Omental fat pad (tissue), 4 donors: ENCODE results near the gene USP25. TPM values are rescaled to one million over a fixed set of nuclear protein-coding genes. Genes with fewer than 3 reads are reported as not detected.

ENCODE experiments used
- ATAC-seq: fragments of 150-250 bp; one replicate; pipeline ENCODE4 v1.9.1; 2016; ENCODE audit warnings: mild to moderate bottlenecking, moderate library complexity; ENCODE audit not compliant: low FRiP score
- DNase-seq: peaks from one replicate; pipeline ENCODE4 v3.0.0-alpha.2; 2019; ENCODE audit warnings: low spot score
- CTCF ChIP-seq, 3 donors: fragments of 450-650 bp; IDR thresholded peaks; one replicate each; pipeline ENCODE4 v1.5.1; 2016 to 2017; ENCODE audit warnings: antibody characterized with exemption in 3 of 3, mild to moderate bottlenecking in 3 of 3, moderate library complexity in 2 of 3
- total RNA-seq, 4 donors: library from RNA; depleted of rRNA; stranded (reverse); fragments of >200 nt; gene quantifications; one replicate each; pipeline ENCODE4 v1.1.0, GENCODE V29; 2016

USP25 gene
- total RNA-seq, 4 donors from 2014 or later = 46.5 to 63.8 (median 59.0) TPM

DNA sequence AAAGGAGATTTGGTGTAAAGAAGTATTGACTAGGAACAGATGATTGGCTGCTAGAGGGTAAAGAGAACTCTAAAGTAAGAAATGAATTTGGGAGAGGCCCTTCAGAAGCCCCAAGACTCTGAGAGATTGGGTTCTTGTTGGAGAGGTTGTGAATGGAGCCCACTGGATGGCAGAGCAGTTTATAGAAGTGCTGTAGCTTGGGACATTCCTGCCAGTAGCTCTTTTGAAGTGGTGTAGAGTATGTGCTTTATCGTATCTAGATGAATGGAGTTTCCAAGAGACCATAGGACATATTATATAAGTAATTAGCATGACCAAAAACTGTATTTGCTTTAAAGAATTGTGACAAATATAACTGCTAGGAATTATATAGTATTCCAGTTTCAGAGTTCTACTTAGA, 21.3 kb downstream of the USP25 start:
- no peak for TF ChIP-seq CTCF (IDR thresholded peaks at IDR 0.05)
- no peak for ATAC-seq

DNA sequence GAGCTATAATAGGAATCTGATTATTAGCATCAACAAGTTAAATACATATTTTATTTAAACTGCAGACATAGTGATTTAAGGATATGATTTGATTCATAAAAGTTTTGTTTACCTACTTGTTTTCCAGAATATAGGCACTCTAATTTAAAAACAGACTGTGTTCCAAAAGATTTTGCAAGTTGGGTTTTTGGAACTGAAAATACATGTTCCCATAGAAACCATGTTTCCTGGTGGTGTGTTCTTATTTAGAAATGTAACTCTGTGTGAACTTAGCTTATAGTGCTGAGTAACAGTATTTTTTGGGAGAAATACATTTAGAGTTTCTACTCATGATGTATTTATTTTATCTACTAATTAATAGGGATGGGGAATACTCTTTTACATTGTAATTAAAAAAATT, 21.8 kb downstream of the USP25 start:
- no peak for DNase-seq
- no peak for ATAC-seq
- no peak for TF ChIP-seq CTCF (IDR thresholded peaks at IDR 0.05)

More for the DNA sequence above, 21.3 kb downstream of the USP25 start:
- no peak for DNase-seq

GRCh38 chr21:15752763-15753407, 23.1 kb downstream of the USP25 start:
- no peak for DNase-seq
- ATAC-seq = no peak
- TF ChIP-seq CTCF (IDR thresholded peaks at IDR 0.05) = no peak

GRCh38 chr21:15753741-15754140, 24.0 kb downstream of the USP25 start:
- ATAC-seq (no peak), DNase-seq (no peak)
- no peak for TF ChIP-seq CTCF (IDR thresholded peaks at IDR 0.05)

DNA sequence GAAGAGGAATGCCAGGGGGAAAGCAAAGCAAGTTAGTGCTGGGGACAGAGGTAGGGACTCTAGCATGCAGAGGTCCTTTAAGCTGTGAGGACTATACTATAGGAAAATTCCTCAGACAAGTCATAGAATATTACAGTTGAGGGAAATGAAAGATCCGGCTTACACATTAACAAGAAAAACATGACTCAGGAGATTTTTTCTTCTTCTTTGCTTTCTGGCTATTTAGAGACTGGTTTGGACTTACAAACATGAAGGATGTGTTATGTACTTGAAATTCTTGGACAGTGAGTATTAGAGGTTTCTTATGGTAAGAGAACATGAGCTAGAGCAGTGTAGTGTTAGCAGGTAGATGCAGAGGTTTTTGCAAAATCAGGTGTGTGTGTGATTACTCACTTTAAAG, 24.9 kb downstream of the USP25 start:
- DNase-seq (no peak), ATAC-seq (no peak)
- no peak for TF ChIP-seq CTCF (IDR thresholded peaks at IDR 0.05)

DNA sequence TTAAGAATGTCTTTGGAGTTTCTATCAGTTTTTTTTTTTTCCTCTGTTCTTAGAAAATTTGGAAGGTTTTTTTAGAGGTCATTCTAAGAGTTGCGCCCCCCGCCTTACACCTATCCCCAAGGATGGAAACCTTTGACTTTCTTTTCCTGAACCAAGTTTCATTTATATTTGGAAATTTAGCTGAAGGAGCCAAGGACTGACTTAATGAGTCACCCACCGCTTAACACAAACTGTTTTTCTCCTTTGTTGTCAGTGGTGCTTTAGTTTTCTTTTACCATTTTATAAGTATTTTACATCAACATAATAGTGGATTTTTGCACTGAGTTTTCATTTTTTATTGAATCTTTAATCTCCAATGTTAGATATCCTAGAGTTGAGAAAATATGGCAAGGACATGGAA, 25.3 kb downstream of the USP25 start:
- DNase-seq (no peak), ATAC-seq (no peak)
- no peak for TF ChIP-seq CTCF (IDR thresholded peaks at IDR 0.05)

GRCh38 chr21:15759469-15759868, 29.7 kb downstream of the USP25 start:
- no peak for ATAC-seq
- TF ChIP-seq CTCF (IDR thresholded peaks at IDR 0.05) = no peak
- DNase-seq = no peak
